Immature natural killer cell (primary cell): Measurements from ENCODE around the gene TMEM150A. TPM values are rescaled to one million over a fixed set of nuclear protein-coding genes. Genes with fewer than 3 reads are reported as not detected.

Source experiments
- DNase-seq, 3 donors: peaks; one replicate each; pipeline ENCODE4 v3.0.0; 2022; ENCODE audit warnings: mixed read lengths in 1 of 3
- H3K27ac Mint-ChIP-seq, 6 donors: one replicate each; pipeline ENCODE4 v1.8.0; 2020; ENCODE audit warnings: mixed read lengths in 6 of 6, mild to moderate bottlenecking in 5 of 6, inconsistent platforms in 4 of 6, moderate library complexity in 3 of 6
- H3K27me3 Mint-ChIP-seq, 3 donors: one replicate each; pipeline ENCODE4 v1.8.0; 2020 to 2021; ENCODE audit warnings: low read depth in 3 of 3, mild to moderate bottlenecking in 3 of 3, mixed read lengths in 3 of 3, moderate library complexity in 3 of 3, inconsistent platforms in 1 of 3
- H3K36me3 Mint-ChIP-seq, 3 donors: one replicate each; pipeline ENCODE4 v1.8.0; 2020; ENCODE audit warnings: mixed read lengths in 3 of 3, inconsistent platforms in 2 of 3, mild to moderate bottlenecking in 2 of 3
- H3K4me1 Mint-ChIP-seq, 2 donors: one replicate each; pipeline ENCODE4 v1.8.0; 2020; ENCODE audit warnings: inconsistent platforms in 2 of 2, mild to moderate bottlenecking in 2 of 2, mixed read lengths in 2 of 2, moderate library complexity in 1 of 2
- H3K4me3 Mint-ChIP-seq, 5 donors: one replicate each; pipeline ENCODE4 v1.8.0; 2020; ENCODE audit warnings: mild to moderate bottlenecking in 5 of 5, mixed read lengths in 5 of 5, inconsistent platforms in 3 of 5, moderate library complexity in 3 of 5
- H3K9me3 Mint-ChIP-seq, 6 donors: one replicate each; pipeline ENCODE4 v1.8.0; 2020; ENCODE audit warnings: mild to moderate bottlenecking in 6 of 6, mixed read lengths in 6 of 6, inconsistent platforms in 4 of 6, moderate library complexity in 3 of 6
- polyA plus RNA-seq, 3 donors: library from polyadenylated mRNA; unstranded; fragments of 300-500 nt; fragmentation: Illumina TruSeq; gene quantifications; one replicate each; pipeline ENCODE4 v1.2.3, GENCODE V29; 2021

TMEM150A gene, protein sequence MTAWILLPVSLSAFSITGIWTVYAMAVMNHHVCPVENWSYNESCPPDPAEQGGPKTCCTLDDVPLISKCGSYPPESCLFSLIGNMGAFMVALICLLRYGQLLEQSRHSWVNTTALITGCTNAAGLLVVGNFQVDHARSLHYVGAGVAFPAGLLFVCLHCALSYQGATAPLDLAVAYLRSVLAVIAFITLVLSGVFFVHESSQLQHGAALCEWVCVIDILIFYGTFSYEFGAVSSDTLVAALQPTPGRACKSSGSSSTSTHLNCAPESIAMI
- 10 to 100 TPM; 12.0 to 27.8 (median 14.8) TPM for polyA plus RNA-seq

DNA sequence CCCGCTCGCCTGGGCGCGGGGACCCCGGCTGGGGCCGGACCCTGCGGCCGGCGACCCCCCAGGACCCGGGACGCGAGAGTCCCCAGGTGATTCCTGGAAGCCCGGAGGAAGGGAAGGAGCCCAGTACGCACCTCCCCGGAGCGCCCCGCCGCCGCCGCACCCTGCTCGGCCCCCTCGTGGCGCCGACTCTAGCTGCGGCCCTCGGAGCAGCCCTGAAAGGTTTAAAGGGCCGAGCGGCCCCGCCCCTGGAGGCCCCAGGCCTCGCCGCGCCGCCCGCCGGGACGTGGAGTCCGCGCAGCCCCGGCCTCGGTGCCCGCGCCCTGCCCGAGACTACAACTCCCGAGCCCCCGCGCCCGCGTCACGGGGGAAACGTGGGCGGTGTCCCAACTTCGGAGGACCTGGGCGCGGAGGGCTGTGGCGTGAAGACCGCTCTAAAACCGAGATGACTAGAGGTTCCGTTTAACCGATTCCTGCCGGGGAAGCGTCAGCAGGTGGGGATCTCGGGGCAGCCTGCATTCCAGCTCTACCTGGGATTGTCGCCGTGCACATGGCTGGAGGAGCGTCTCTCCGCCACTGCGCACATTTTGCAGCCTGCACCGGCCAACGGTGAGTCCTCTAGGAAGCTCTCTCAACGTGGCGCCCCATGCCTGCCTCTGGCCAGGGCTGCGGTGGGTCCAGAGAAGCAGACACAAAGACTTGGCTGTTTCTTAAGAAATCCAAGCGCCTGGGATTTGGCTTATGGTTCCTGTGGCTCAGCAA, at the start of gene TMEM150A:
TMEM150A (minus strand) TSS at position 223 of the 759 bp plus-strand sequence. CDS start 750 bp downstream, outside the sequence.
- peaks cover 0 to 2% (median 0%) of the 10 kb centered on the region in 3 donors for H3K36me3 Mint-ChIP-seq
- DNase-seq = peak; percentile 86 to 89 (median 86)
- H3K4me1 Mint-ChIP-seq = peaks cover 24 to 39% of the 10 kb centered on the region in 2 donors
- H3K27me3 Mint-ChIP-seq = peaks cover 0 to 8% (median 5%) of the 10 kb centered on the region in 3 donors
- H3K9me3 Mint-ChIP-seq = no peaks in the 10 kb centered on the region
- peak within 1 kb of the TSS; percentile 74 to 90 (median 82) for H3K27ac Mint-ChIP-seq
- peak within 1 kb of the TSS; percentile 87 to 94 (median 90) for H3K4me3 Mint-ChIP-seq

DNA sequence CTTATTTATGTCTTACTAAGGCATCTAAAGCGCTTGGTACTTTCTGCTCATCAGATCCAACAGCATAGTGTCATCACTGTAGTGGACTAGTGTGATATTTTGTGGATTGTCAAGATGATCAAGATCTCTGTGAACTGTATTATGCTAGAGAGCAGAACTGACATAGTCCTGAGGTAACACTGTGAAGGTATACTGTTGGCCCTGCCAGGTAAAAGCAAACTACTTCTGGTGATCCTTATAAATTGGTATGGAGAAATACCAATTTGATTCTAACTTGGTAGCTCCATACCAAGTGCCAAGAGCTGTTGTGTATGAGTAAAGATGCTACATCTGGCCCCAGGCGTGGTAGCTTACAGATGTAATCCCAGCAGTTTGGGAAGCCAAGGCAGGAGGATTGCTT, 49.6 kb upstream of the TMEM150A start:
- no peak overlapping the region for H3K4me3 Mint-ChIP-seq
- H3K9me3 Mint-ChIP-seq = no peaks in the 10 kb centered on the region
- peaks cover 23 to 52% (median 34%) of the 10 kb centered on the region in 3 donors for H3K36me3 Mint-ChIP-seq
- H3K27ac Mint-ChIP-seq = peak overlapping the region in 1 of 6 donors; percentile 78
- H3K4me1 Mint-ChIP-seq = peaks cover 4 to 7% of the 10 kb centered on the region in 2 donors
- no peak for DNase-seq
- H3K27me3 Mint-ChIP-seq = peaks cover 0 to 2% (median 1%) of the 10 kb centered on the region in 3 donors

DNA sequence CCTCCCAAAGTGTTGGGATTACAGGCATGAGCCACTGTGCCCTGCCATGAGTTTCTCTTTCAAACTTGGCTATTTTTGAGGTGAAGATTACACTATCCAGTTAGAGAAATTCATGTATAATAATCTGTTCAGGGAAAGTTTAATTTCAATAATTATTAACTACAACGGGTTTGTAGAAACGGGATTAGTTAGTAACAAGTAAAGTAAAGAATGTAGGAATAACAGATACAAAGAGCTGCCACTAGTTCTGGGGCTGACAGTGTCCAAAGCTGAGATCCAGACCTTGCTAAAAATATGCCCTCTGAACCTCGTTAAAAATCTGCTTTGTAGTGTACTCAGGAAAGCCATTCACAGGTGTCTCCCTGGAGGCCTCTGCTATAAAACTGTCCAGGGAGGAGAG, 48.6 kb upstream of the TMEM150A start:
- peak overlapping the region in 1 of 6 donors; percentile 34 for H3K27ac Mint-ChIP-seq
- H3K4me3 Mint-ChIP-seq = no peak overlapping the region
- peaks cover 4 to 7% of the 10 kb centered on the region in 2 donors for H3K4me1 Mint-ChIP-seq
- no peak for DNase-seq
- H3K27me3 Mint-ChIP-seq = peaks cover 0 to 2% (median 1%) of the 10 kb centered on the region in 3 donors
- H3K9me3 Mint-ChIP-seq = no peaks in the 10 kb centered on the region
- H3K36me3 Mint-ChIP-seq = peaks cover 26 to 54% (median 36%) of the 10 kb centered on the region in 3 donors

DNA sequence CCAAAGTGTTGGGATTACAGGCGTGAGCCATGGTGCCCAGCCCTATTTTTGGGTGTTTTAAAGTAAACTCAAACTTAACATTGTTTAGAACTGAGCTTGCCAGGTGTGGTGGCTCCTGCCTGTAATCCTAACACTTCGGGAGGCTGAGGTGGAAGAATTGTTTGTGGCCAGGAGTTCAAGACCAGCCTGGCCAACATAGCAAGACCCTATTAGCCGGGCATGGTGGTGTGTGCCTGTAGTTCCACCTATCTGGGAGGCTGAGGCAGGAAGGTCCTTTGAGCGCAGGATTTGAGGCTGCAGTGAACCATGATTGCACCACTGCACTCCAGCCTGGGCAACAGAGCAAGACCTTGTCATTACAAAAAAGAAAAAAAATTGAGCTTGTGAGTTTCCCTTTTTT, 48.0 kb upstream of the TMEM150A start:
- Mint-ChIP-seq H3K36me3 (peaks cover 23 to 55% (median 30%) of the 10 kb centered on the region in 3 donors), H3K27me3 (peaks cover 0 to 2% (median 1%) of the 10 kb centered on the region in 3 donors), H3K27ac (no peak overlapping the region), H3K4me3 (no peak overlapping the region), H3K4me1 (peaks cover 4 to 7% of the 10 kb centered on the region in 2 donors), H3K9me3 (no peaks in the 10 kb centered on the region)
- no peak for DNase-seq

DNA sequence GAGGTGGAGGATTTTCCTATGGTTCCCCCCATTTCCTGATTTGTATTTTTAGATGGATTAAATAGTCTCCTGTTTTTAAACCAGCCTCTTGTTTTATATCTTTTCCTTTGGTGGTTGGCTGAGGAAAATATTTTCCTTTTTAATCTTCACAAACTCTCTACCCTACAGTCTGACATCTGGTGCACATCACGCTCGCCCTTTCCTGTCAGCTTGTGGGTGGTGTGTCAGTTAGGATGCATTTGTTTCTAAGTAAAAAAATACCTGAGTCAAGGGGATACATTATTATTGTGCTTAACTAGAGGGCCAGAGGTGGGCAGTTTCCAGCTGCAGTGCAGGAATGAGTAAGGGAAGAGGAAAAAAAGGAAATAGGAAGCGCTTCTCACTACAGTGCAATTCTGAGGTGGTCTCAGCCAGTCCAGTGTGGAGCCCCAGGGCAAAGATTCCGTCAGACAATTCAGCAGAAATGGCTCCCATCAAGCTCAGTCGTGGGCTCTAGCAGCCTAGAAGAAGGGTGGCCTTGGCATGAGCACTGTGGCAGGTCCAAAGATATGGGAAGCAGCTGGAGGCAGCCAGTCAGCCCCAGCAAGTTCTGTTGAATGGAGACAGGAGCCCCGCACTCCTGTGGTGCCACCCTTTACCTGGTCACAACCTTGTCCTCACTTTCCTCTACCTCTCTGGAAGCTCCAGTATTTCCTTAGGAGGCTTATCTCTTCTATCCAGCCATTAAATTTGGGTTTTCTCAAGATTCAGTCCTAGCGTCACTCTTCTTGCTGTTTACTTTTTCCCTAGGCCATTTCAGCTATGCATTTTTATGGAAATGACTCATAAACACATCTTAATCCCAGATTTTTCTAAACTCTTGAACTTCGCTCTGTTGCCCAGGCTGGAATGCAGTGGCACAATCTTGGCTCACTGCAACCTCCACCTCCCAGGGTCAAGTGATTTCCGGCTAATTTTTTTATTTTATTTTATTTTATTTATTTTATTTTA, 47.0 kb upstream of the TMEM150A start:
- Mint-ChIP-seq H3K36me3 (peaks cover 23 to 55% (median 29%) of the 10 kb centered on the region in 3 donors), H3K27me3 (peaks cover 0 to 2% (median 1%) of the 10 kb centered on the region in 3 donors), H3K27ac (peak overlapping the region in 2 of 6 donors; percentile 15 to 33), H3K4me3 (no peak overlapping the region), H3K9me3 (no peaks in the 10 kb centered on the region), H3K4me1 (peaks cover 4 to 7% of the 10 kb centered on the region in 2 donors)
- DNase-seq = no peak

DNA sequence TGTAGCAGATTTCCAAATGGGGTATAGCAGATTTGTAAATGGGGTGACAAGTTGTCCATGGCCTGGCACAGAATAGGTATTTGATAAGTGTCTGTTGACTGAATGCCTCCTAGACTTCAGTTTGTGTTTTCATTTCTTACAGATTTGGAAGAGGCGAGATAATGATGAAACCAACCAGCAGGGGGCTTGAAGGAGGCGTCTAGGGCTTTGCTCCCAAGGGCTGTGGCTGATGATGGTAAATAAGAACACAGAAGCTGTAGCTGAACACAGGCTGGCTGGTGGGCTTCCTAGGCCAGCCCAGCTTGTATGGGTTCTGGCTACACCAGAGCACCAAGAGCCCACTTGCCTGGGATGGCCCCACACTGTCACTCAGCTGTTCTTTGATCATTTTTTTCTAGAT, 46.1 kb upstream of the TMEM150A start:
- no peak overlapping the region for H3K4me3 Mint-ChIP-seq
- DNase-seq = peak; percentile 10 to 32 (median 28)

DNA sequence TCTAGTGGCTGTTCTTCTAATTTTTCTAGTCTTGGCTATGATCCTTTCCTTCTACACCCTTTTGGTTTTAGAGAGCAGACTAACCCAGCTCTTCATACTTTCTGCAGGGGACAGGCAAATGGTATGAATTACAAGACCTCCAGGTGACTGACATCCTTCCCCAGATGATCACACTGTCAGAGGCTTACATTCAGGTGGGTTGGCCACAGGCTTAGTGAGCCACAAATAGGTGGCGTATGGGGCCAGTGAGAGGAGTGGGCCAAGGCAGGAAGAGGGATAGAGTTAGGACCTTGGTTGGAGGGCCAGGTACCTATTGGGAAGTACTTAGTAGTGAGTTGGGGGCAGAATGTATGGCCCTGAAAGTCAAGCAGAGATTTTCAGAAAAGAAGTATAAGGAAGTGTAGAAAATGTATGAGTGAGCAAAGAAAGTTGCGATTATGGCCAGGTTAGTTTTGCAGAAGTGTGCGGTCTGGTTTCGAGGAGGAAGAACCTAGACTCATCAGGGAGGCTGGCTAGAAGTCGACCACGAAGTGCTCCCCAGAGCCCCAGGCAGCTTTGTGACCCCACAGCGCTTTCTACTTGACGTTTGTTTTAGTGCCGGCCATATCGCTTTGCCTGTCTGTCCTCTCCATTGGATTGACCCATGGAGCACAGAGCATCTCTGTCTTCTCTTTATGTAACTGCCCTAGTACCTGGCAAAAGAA, 45.5 kb upstream of the TMEM150A start:
- no peaks in the 10 kb centered on the region for H3K9me3 Mint-ChIP-seq
- H3K4me3 Mint-ChIP-seq = no peak overlapping the region

More for the DNA sequence above, 46.1 kb upstream of the TMEM150A start:
- peaks cover 0 to 2% (median 1%) of the 10 kb centered on the region in 3 donors for H3K27me3 Mint-ChIP-seq
- H3K36me3 Mint-ChIP-seq = peaks cover 23 to 52% (median 24%) of the 10 kb centered on the region in 3 donors
- H3K4me1 Mint-ChIP-seq = no peaks in the 10 kb centered on the region
- H3K27ac Mint-ChIP-seq = peak overlapping the region in 3 of 6 donors; percentile 33 to 60 (median 52)
- no peaks in the 10 kb centered on the region for H3K9me3 Mint-ChIP-seq

DNA sequence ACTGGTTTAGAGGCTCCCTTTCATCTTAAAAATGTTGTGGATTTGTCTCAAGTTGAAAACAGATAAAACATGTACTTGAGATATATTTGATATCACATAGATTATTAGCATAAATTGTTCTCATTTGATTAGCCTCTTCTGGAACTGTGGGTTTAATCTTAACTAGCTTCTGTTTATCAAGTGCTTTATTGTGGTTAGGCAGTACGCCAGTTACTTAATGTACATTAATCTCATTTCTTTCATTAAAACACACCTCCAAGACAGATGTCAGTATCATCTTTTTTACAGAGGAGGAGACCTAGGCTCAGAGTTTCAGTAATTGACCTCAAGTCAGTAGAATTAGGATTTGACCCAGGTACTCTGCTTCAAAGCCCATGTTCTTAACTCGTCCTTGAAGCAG, 43.7 kb upstream of the TMEM150A start:
- DNase-seq = no peak
- H3K27ac Mint-ChIP-seq = peak overlapping the region in 1 of 6 donors; percentile 24

More for the DNA sequence above, 45.5 kb upstream of the TMEM150A start:
- no peak for DNase-seq
- Mint-ChIP-seq H3K27ac (peak overlapping the region in 5 of 6 donors; percentile 8 to 81 (median 60)), H3K27me3 (peaks cover 0 to 2% (median 1%) of the 10 kb centered on the region in 3 donors), H3K4me1 (no peaks in the 10 kb centered on the region), H3K36me3 (peaks cover 23 to 49% (median 24%) of the 10 kb centered on the region in 3 donors)

DNA sequence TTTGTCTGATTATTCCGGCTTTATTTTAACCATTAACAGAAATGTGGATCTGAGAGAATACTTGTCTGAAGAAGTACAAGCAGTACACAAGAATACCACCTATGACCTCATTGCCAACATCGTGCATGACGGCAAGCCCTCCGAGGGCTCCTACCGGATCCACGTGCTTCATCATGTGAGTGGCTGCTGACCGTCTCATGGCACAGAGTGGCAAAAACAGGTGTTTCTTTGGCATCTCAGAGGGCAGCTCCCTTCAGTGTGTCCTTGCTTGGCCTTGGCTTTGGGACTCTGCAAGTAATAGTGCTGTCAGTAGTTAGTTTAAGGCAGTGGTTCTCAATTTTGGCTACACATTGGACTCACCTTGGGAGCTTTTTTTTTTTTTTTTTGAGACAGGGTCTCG, 42.4 kb upstream of the TMEM150A start:
- no peak overlapping the region for H3K4me3 Mint-ChIP-seq
- H3K4me1 Mint-ChIP-seq = no peaks in the 10 kb centered on the region
- H3K27me3 Mint-ChIP-seq = peaks cover 0 to 2% (median 1%) of the 10 kb centered on the region in 3 donors
- peaks cover 32 to 68% (median 41%) of the 10 kb centered on the region in 3 donors for H3K36me3 Mint-ChIP-seq
- no peak for DNase-seq
- no peaks in the 10 kb centered on the region for H3K9me3 Mint-ChIP-seq
- H3K27ac Mint-ChIP-seq = no peak overlapping the region

More for the DNA sequence above, 43.7 kb upstream of the TMEM150A start:
- no peaks in the 10 kb centered on the region for H3K9me3 Mint-ChIP-seq
- peaks cover 0 to 2% (median 1%) of the 10 kb centered on the region in 3 donors for H3K27me3 Mint-ChIP-seq
- no peak overlapping the region for H3K4me3 Mint-ChIP-seq
- H3K36me3 Mint-ChIP-seq = peaks cover 27 to 60% (median 31%) of the 10 kb centered on the region in 3 donors
- H3K4me1 Mint-ChIP-seq = no peaks in the 10 kb centered on the region

DNA sequence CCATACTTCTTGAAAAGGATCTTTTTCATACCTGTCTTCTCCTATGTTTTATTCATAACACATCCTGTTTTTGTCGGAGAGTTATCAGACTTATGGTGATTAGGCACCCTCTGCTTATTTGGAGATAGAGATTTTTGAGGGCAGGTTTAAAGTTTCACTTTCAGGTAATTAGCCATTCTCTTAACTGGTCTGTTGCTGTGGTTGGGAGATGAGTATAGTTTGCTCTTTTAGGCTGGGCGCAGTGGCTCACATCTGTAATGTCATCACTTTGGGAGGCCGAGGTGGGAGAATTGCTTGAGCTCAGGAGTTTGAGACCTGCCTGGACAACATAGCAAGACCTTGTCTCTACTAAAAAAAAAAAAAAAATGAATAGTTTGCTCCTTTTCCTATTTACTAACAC, 40.2 kb upstream of the TMEM150A start:
- no peaks in the 10 kb centered on the region for H3K27me3 Mint-ChIP-seq
- H3K9me3 Mint-ChIP-seq = no peaks in the 10 kb centered on the region
- H3K27ac Mint-ChIP-seq = peak overlapping the region in 3 of 6 donors; percentile 13 to 71 (median 44)
- no peak overlapping the region for H3K4me3 Mint-ChIP-seq
- H3K4me1 Mint-ChIP-seq = no peaks in the 10 kb centered on the region
- peaks cover 19 to 56% (median 25%) of the 10 kb centered on the region in 3 donors for H3K36me3 Mint-ChIP-seq
- DNase-seq = no peak

DNA sequence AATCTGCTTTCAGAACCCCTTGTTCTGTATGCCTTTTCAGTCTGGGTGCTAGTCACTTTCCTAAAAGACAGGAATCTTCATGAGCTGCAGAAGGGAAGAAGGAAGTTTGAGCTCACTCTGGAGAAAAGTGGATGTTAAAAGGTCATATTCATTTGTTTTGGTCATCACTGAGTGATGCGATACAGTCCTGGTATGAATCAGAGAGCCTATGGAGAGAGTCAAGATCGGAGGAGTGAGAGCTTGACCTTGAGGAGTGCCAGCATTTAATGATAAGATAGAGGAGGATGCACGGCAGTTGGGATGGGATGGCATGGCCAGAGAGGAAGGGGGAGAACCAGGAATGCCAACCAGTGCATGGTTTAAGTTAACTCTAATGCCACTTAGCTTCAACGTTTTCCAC, 33.1 kb upstream of the TMEM150A start:
- Mint-ChIP-seq H3K36me3 (peaks cover 17 to 55% (median 41%) of the 10 kb centered on the region in 3 donors), H3K4me1 (peaks cover 7 to 17% of the 10 kb centered on the region in 2 donors), H3K9me3 (no peaks in the 10 kb centered on the region), H3K27ac (peak overlapping the region in 2 of 6 donors; percentile 31 to 78), H3K27me3 (peaks cover 0 to 6% (median 0%) of the 10 kb centered on the region in 3 donors), H3K4me3 (no peak overlapping the region)
- DNase-seq = no peak

DNA sequence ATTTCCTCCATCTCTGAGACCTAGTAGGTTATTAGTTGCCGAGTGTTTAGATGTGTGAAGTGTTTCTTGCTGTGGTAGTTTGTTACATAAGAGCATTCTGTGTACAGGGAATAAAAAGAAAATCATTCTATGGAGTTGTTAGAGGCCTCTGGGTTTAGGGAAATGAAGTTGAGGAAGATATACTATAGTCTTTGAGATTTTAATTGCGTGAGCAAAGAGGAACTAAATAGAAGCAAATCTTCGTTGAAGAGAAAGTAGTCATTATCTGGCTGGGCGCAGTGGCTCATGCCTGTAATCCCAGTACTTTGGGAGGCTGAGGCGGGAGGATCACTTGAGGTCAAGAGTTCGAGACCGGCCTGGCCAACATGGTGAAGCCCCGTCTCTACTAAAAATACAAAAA, 32.5 kb upstream of the TMEM150A start:
- no peak for DNase-seq
- Mint-ChIP-seq H3K9me3 (no peaks in the 10 kb centered on the region), H3K36me3 (peaks cover 19 to 56% (median 38%) of the 10 kb centered on the region in 3 donors), H3K4me3 (no peak overlapping the region), H3K4me1 (peaks cover 7 to 17% of the 10 kb centered on the region in 2 donors), H3K27ac (peak overlapping the region in 2 of 6 donors; percentile 14 to 61), H3K27me3 (peaks cover 0 to 6% (median 0%) of the 10 kb centered on the region in 3 donors)
